Osteocyte (in vitro differentiated cells): ENCODE results near the gene PTPRK. TPM values are rescaled to one million over a fixed set of nuclear protein-coding genes. Genes with fewer than 3 reads are reported as not detected.
A peak's percentile ranks its signal among the peaks of the same experiment; 100 is the strongest.

Experiments
- DNase-seq: peaks from one replicate; pipeline ENCODE4 v3.0.0; 2021; ENCODE audit warnings: mixed read lengths; ENCODE audit not compliant: unreplicated experiment; ENCODE audit errors: extremely low spot score
- H3K27ac Mint-ChIP-seq: one replicate; pipeline ENCODE4 v1.8.0; 2021; ENCODE audit warnings: mild to moderate bottlenecking, mixed read lengths; ENCODE audit not compliant: unreplicated experiment
- H3K27me3 Mint-ChIP-seq: one replicate; pipeline ENCODE4 v1.8.0; 2021; ENCODE audit warnings: mixed read lengths; ENCODE audit not compliant: unreplicated experiment
- H3K36me3 Mint-ChIP-seq: one replicate; pipeline ENCODE4 v1.8.0; 2021; ENCODE audit warnings: mixed read lengths; ENCODE audit not compliant: unreplicated experiment
- H3K4me1 Mint-ChIP-seq: one replicate; pipeline ENCODE4 v1.8.0; 2021; ENCODE audit warnings: mixed read lengths; ENCODE audit not compliant: unreplicated experiment
- H3K4me3 Mint-ChIP-seq: one replicate; pipeline ENCODE4 v1.8.0; 2021; ENCODE audit warnings: mild to moderate bottlenecking, moderate library complexity, mixed read lengths; ENCODE audit not compliant: unreplicated experiment
- H3K9me3 Mint-ChIP-seq: one replicate; pipeline ENCODE4 v1.8.0; 2021; ENCODE audit warnings: mixed read lengths; ENCODE audit not compliant: unreplicated experiment
- long read RNA-seq: library from polyadenylated mRNA; unstranded; transcript quantifications from one replicate; pipeline ENCODE4 v2.0.0, GENCODE V29; 2021
- total RNA-seq: library from RNA; stranded (reverse); gene quantifications from 2 replicates; pipeline ENCODE4 v1.2.1, GENCODE V29; 2021
- TF ChIP-seq, protein P1 (sequence below): fragments of 200-600 bp; sonication (generic); IDR thresholded peaks from 2 replicates; pipeline ENCODE4 v1.5.0; 2021; ENCODE audit warnings: antibody characterized with exemption, mild to moderate bottlenecking, moderate library complexity

PTPRK gene
- 130 and 131 TPM in 2 replicates for total RNA-seq
- long read RNA-seq, full-length matches to known transcripts = 15 of 184 reads
- long read RNA-seq, partial matches to known transcripts = 132 of 184 reads
- long read RNA-seq, other reads (novel, unspliced or antisense) = 37 of 184 reads

- peak; percentile 97 for DNase-seq
- peak within 1 kb of the TSS; percentile 99 for H3K4me3 Mint-ChIP-seq
- H3K27ac Mint-ChIP-seq = peak within 1 kb of the TSS; percentile 98
- H3K4me1 Mint-ChIP-seq = peaks cover 32% of the 10 kb centered on the region
- no peaks in the 10 kb centered on the region for H3K27me3 Mint-ChIP-seq
- no peaks in the 10 kb centered on the region for H3K36me3 Mint-ChIP-seq
- H3K9me3 Mint-ChIP-seq = no peaks in the 10 kb centered on the region
- TF ChIP-seq, protein P1, sequence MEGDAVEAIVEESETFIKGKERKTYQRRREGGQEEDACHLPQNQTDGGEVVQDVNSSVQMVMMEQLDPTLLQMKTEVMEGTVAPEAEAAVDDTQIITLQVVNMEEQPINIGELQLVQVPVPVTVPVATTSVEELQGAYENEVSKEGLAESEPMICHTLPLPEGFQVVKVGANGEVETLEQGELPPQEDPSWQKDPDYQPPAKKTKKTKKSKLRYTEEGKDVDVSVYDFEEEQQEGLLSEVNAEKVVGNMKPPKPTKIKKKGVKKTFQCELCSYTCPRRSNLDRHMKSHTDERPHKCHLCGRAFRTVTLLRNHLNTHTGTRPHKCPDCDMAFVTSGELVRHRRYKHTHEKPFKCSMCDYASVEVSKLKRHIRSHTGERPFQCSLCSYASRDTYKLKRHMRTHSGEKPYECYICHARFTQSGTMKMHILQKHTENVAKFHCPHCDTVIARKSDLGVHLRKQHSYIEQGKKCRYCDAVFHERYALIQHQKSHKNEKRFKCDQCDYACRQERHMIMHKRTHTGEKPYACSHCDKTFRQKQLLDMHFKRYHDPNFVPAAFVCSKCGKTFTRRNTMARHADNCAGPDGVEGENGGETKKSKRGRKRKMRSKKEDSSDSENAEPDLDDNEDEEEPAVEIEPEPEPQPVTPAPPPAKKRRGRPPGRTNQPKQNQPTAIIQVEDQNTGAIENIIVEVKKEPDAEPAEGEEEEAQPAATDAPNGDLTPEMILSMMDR = peak; percentile 83
Measured at GRCh38 chr6:128520436-128521281, at the start of gene PTPRK. Gene PTPRK (minus strand): TSS chr6:128520599. CDS start chr6:128520358, 241 bp downstream.

GRCh38 chr6:128567029-128567428 lies 46.6 kb upstream of the PTPRK start:
- H3K4me1 Mint-ChIP-seq = peaks cover 46% of the 10 kb centered on the region
- H3K27me3 Mint-ChIP-seq = no peaks in the 10 kb centered on the region
- no peak overlapping the region for H3K27ac Mint-ChIP-seq
- H3K4me3 Mint-ChIP-seq = no peak overlapping the region
- TF ChIP-seq, protein P1 = no peak
- no peak for DNase-seq
- no peaks in the 10 kb centered on the region for H3K36me3 Mint-ChIP-seq
- H3K9me3 Mint-ChIP-seq = peaks cover 3% of the 10 kb centered on the region

DNA sequence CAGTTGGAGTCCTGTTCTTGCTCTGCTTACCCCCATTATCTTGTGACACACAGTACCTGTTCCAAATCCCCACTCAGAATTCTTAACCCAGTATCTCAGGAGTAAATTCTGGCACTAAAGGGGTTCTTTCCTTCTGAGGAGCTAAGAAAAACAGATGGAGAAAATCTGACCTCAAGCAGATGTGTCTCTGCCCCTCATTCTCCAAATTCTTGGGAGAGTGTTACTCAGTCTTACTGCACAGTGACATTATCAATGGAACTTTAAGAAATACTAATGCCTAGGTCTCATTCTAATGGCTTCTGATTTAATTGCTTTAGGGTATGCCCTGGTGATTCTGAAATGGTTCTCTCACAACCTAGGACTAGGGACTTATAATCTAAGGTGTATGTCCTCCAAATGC lies 40.6 kb upstream of the PTPRK start:
- H3K4me1 Mint-ChIP-seq = peaks cover 2% of the 10 kb centered on the region
- H3K4me3 Mint-ChIP-seq = no peak overlapping the region
- H3K9me3 Mint-ChIP-seq = peaks cover 6% of the 10 kb centered on the region
- TF ChIP-seq, protein P1 = no peak
- no peak for DNase-seq
- H3K27ac Mint-ChIP-seq = no peak overlapping the region
- H3K36me3 Mint-ChIP-seq = no peaks in the 10 kb centered on the region
- H3K27me3 Mint-ChIP-seq = no peaks in the 10 kb centered on the region

GRCh38 chr6:128558924-128559323 lies 38.5 kb upstream of the PTPRK start:
- peaks cover 2% of the 10 kb centered on the region for H3K4me1 Mint-ChIP-seq
- no peaks in the 10 kb centered on the region for H3K27me3 Mint-ChIP-seq
- H3K9me3 Mint-ChIP-seq = peaks cover 6% of the 10 kb centered on the region
- DNase-seq = no peak
- no peak overlapping the region for H3K27ac Mint-ChIP-seq
- TF ChIP-seq, protein P1 = no peak
- no peak overlapping the region for H3K4me3 Mint-ChIP-seq
- no peaks in the 10 kb centered on the region for H3K36me3 Mint-ChIP-seq

DNA sequence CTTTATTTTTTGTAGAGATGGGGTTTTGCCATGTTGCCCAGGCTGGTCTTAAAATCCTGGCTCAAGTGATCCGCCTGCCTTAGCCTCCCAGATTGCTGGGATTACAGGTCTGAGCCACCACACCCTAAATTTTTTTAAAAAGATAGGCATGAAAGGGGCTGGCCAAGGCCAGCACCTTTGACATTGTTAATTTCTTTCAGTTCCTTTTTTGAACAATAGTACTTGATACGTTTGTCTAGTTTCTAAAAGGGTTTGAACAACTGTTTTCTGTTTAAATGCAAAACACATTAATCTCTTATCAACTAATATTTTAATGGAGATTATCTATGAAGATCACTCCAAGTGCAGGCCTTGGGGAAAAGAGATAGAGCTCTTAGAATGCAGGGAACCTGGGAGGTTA lies 37.6 kb upstream of the PTPRK start:
- no peak overlapping the region for H3K27ac Mint-ChIP-seq

More for the DNA sequence above, 37.6 kb upstream of the PTPRK start:
- H3K27me3 Mint-ChIP-seq = no peaks in the 10 kb centered on the region
- TF ChIP-seq, protein P1 = no peak
- no peak overlapping the region for H3K4me3 Mint-ChIP-seq
- no peaks in the 10 kb centered on the region for H3K36me3 Mint-ChIP-seq
- no peak for DNase-seq
- peaks cover 2% of the 10 kb centered on the region for H3K4me1 Mint-ChIP-seq
- H3K9me3 Mint-ChIP-seq = peaks cover 6% of the 10 kb centered on the region
